WI38 (cell line): ENCODE results near the gene UBXN7.
"Not testable (repeated sequence)": the region's sequence is repeated elsewhere in the genome, so short reads cannot be mapped to it uniquely, and the experiment has no call there.

ENCODE experiments used
- H3K4me3 ChIP-seq: 2 replicates; pipeline ENCODE4 v1.5.1; 2011; ENCODE audit warnings: low read depth, mild to moderate bottlenecking, control low read depth, low read length
- TF ChIP-seq, protein P1 (sequence below): IDR thresholded peaks from 2 replicates; pipeline ENCODE4 v1.5.1; 2012; ENCODE audit warnings: low read depth, mild to moderate bottlenecking, control low read depth, low read length

UBXN7 gene

DNA sequence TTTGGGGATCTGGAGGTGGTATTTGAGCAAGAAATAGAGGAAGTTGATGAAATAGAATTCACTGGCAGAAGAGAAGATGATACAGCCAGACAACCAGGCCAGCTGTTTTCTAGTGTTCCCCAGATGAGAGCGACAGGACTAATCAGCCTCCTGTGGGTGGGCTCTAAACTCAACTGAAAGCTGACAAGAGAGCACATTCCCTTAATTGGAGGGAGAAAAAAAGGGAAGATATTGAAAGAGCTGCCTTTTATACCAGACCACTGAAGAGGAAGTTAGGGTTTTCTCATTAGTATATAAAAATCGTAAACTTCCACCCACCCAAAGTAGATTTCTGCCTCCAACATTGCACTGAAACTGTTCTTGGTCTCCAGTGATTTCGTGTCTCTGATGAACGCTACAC is 87.6 kb downstream of the UBXN7 start:
- no peak overlapping the region for H3K4me3 ChIP-seq
- TF ChIP-seq, protein P1, sequence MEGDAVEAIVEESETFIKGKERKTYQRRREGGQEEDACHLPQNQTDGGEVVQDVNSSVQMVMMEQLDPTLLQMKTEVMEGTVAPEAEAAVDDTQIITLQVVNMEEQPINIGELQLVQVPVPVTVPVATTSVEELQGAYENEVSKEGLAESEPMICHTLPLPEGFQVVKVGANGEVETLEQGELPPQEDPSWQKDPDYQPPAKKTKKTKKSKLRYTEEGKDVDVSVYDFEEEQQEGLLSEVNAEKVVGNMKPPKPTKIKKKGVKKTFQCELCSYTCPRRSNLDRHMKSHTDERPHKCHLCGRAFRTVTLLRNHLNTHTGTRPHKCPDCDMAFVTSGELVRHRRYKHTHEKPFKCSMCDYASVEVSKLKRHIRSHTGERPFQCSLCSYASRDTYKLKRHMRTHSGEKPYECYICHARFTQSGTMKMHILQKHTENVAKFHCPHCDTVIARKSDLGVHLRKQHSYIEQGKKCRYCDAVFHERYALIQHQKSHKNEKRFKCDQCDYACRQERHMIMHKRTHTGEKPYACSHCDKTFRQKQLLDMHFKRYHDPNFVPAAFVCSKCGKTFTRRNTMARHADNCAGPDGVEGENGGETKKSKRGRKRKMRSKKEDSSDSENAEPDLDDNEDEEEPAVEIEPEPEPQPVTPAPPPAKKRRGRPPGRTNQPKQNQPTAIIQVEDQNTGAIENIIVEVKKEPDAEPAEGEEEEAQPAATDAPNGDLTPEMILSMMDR = no peak

DNA sequence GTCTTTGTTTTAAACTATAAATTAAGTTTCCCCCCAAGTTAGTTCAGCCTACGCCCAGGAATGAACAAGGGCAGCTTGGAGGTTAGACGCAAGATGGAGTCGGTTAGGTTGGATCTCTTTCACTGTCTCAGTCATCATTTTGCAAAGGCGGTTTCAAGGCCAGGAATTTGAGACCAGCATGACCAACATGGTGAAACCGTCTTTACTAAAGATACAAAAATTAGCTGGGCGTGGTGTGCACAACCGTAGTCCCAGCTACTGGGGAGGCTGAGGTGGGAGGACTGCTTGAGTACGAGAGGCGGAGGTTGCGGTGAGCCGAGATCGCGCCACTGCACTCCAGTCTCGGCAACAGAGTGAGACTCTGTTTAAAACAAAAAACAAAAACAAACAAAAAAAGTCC is 88.3 kb downstream of the UBXN7 start:
- H3K4me3 ChIP-seq = not testable (repeated sequence)

DNA sequence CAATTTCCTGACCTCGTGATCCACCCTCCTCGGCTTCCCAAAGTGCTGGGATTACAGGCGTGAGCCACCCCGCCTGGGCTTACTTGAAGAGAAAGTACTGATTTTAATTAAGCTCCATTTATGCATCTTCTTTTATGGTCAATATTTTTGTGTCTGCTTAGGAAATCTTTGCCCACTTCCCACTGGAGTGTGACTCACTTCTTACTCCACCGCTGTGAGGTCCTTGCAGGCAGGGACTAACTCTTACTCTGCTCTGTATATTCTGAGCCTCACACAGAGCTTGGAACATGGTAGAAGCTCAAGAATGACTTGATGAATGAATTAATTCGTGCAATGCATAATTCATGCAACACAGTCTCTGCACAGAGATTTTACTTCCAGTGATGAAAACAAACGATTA is 91.1 kb downstream of the UBXN7 start:
- H3K4me3 ChIP-seq = no peak overlapping the region
- TF ChIP-seq, protein P1 = no peak

DNA sequence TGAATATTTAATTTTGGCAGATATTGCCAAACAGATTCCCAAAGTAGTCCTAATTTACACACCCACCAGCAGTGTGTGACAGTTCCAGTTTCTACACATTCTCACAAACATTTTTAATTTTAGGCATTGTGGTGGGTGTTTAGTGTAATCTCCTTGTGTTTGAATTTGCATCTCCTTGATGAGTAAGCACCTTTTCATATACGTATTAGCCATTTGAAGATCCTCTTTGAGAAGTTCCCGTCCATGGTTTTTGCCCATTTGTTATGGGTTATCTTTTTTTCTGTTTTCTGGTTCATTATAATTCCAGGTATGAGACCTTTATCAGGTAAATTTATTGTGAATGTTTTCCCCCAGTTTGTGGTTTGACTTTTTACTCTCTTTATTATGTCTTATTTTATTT is 91.8 kb downstream of the UBXN7 start:
- no peak overlapping the region for H3K4me3 ChIP-seq
- TF ChIP-seq, protein P1 = no peak

DNA sequence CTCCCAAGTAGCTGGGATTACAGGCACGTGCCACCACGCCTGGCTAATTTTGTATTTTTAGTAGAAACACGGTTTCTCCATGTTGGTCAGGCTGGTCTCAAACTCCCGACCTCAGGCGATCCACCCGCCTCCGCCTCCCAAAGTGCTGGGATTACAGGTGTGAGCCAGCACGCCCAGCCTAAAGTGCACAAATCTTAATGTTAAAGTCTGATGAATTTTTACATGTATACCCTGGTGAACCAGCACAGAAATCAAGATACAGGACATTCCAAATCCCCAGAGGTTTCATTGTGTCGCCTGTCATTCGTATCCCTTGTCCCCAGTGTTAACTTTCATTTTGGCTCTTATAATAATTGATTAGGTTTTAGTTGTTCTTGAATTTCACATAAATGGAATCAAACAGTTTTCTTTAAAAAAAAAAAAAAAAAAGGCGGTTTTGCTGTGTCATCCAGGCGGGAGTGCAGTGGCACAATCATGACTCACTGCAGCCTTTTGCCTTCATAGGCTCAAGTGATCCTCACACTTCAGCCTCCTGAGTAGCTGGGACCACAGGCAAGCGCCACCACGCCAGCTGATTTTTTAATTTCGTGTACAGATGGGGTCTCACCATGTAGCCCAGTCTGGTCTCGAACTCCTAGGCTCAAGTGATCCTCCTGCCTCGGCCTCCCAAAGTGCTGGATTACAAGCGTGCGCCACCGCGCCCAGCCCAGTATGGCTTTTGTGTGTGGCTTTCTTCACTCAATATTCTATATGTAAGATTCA is 92.6 kb downstream of the UBXN7 start:
- no peak overlapping the region for H3K4me3 ChIP-seq
- TF ChIP-seq, protein P1 = no peak

DNA sequence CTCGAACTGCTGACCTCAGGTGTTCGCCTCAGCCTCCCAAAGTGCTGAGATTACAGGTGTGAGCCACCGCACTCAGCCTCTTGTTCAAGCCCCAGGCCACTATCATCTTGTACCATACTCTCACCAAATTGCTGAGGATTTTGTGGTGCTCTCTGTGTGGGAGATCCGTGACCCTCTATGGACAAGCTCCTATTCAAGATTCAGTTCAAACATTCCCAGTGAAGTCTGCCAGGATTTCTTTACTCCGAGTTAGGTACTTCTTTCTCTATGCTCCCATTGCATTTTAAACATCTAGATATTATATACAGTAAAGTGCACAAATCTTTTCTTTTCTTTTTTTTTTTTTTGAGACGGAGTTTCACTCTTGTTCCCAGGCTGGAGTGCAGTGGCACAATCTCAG is 93.2 kb downstream of the UBXN7 start:
- TF ChIP-seq, protein P1 = no peak
- no peak overlapping the region for H3K4me3 ChIP-seq

DNA sequence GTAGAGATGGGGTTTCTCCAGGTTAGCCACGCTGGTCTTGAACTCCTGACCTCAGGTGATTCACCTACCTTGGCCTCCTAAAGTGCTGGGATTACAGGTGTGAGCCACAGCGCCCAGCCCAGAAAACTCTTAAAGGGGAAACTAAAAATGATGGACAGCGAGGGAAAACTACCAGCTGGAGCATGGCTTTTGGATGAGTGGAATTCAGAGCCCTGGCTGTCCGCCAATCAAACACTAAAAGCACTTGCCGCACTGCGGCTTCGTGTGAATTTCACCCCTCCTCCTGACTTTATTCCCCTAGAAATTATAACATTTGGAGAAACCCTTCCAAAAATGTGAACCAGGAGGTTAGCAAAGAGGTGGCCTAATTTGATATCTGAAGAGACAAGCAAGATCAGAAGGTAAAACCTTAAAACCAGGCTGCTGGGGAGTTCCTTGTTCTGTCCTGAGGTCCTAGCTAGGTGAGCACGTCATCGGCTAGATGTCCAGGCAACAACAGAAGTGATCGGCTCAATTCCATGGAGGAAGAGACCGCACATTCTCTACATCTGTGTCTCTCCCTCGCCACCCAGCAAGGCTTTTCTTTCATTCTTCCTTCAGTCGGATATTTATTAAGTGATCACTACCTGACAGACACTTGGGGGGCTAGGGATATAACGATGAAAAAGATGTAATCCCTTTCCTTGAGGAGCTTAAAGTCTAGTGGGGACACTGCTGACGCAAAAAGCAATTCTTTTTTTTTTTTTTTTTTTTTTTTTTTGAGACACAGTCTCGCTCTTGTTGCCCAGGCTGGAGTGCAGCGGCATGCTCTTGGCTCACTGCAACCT is 95.7 kb downstream of the UBXN7 start:
- no peak overlapping the region for H3K4me3 ChIP-seq
- TF ChIP-seq, protein P1 = no peak
